H1 (cell line): ENCODE results near the gene PPM1L. TPM values are rescaled to one million over a fixed set of nuclear protein-coding genes. Genes with fewer than 3 reads are reported as not detected.

Experiments used
- ATF3 ChIP-seq: IDR thresholded peaks from 2 replicates; pipeline ENCODE4 v1.6.1; 2011; ENCODE audit warnings: low read depth, mild to moderate bottlenecking, low read length; ENCODE audit not compliant: insufficient read depth
- CHD1 ChIP-seq: IDR thresholded peaks from 2 replicates; pipeline ENCODE4 v1.6.1; 2012; ENCODE audit warnings: low read depth, low read length, improper control_type of control experiment
- GTF2F1 ChIP-seq: IDR thresholded peaks from 2 replicates; pipeline ENCODE4 v1.6.1; 2012; ENCODE audit warnings: low read depth, low read length, improper control_type of control experiment, borderline replicate concordance
- KDM1A ChIP-seq: fragments of 200-600, 300-600 bp; sonication (generic); IDR thresholded peaks from 2 replicates; pipeline ENCODE4 v1.7.1; 2016; ENCODE audit warnings: mild to moderate bottlenecking, low read length, borderline replicate concordance
- POLR2A ChIP-seq, 2 experiments: IDR thresholded peaks; 1 replicate in 1 of 2; 2 replicates in 1 of 2; pipeline ENCODE4 v1.6.1; 2011; ENCODE audit warnings: low read depth in 2 of 2, low read length in 2 of 2, mild to moderate bottlenecking in 2 of 2; ENCODE audit errors: control extremely low read depth in 1 of 2
- SIRT6 ChIP-seq: IDR thresholded peaks from one replicate; pipeline ENCODE4 v1.7.1; 2012; ENCODE audit warnings: low read length, inconsistent platforms
- SP1 ChIP-seq: IDR thresholded peaks from 2 replicates; pipeline ENCODE4 v1.6.1; 2011; ENCODE audit warnings: low read depth, low read length
- SUZ12 ChIP-seq: fragments of 200-600 bp; sonication (generic); IDR thresholded peaks from 2 replicates; pipeline ENCODE4 v1.6.1; 2012; ENCODE audit warnings: mild to moderate bottlenecking, inconsistent platforms, low read length, moderate library complexity, mixed read lengths
- TBP ChIP-seq: IDR thresholded peaks from 2 replicates; pipeline ENCODE4 v1.6.1; 2011; ENCODE audit warnings: low read depth, low read length, improper control_type of control experiment
- YY1 ChIP-seq: IDR thresholded peaks from 2 replicates; pipeline ENCODE4 v1.6.1; 2011; ENCODE audit warnings: low read depth, mild to moderate bottlenecking, low read length
- polyA plus RNA-seq, 7 experiments: library from polyadenylated mRNA; depleted of rRNA in 3 of 7; stranded (reverse) in 5 of 7; unstranded in 2 of 7; fragments of >200 nt in 5 of 7; fragments of 200-250 nt in 2 of 7; gene quantifications; 1 replicate in 5 of 7; 2 replicates in 1 of 7; 4 replicates in 1 of 7; pipeline versions ENCODE4 v1.2.1 to v1.2.3, GENCODE V29; 2011 to 2013; ENCODE audit warnings: missing spikeins in 2 of 7, mixed read lengths in 2 of 7
- total RNA-seq: library from RNA; stranded (reverse); fragmentation: NEBNext Ultra II Directional; extraction: Animal tissue kit (Norgen Biotek cat#: 25700); gene quantifications from 2 replicates; pipeline ENCODE4 v1.2.1, GENCODE V29; 2021
- TF ChIP-seq, protein P1 (sequence below): fragments of 300-600 bp; sonication (generic); IDR thresholded peaks from 2 replicates; pipeline ENCODE4 v1.7.1; 2012; ENCODE audit warnings: low read length, moderate library complexity, mild to moderate bottlenecking, inconsistent platforms; ENCODE audit not compliant: insufficient replicate concordance

Gene PPM1L
- total and polyA plus RNA-seq, 2 of the 8 experiments (the other 6 are each of a cell fraction or from before 2014, with no cell fraction given), result 2.8 to 18.1 TPM

- TF ChIP-seq, protein P1, sequence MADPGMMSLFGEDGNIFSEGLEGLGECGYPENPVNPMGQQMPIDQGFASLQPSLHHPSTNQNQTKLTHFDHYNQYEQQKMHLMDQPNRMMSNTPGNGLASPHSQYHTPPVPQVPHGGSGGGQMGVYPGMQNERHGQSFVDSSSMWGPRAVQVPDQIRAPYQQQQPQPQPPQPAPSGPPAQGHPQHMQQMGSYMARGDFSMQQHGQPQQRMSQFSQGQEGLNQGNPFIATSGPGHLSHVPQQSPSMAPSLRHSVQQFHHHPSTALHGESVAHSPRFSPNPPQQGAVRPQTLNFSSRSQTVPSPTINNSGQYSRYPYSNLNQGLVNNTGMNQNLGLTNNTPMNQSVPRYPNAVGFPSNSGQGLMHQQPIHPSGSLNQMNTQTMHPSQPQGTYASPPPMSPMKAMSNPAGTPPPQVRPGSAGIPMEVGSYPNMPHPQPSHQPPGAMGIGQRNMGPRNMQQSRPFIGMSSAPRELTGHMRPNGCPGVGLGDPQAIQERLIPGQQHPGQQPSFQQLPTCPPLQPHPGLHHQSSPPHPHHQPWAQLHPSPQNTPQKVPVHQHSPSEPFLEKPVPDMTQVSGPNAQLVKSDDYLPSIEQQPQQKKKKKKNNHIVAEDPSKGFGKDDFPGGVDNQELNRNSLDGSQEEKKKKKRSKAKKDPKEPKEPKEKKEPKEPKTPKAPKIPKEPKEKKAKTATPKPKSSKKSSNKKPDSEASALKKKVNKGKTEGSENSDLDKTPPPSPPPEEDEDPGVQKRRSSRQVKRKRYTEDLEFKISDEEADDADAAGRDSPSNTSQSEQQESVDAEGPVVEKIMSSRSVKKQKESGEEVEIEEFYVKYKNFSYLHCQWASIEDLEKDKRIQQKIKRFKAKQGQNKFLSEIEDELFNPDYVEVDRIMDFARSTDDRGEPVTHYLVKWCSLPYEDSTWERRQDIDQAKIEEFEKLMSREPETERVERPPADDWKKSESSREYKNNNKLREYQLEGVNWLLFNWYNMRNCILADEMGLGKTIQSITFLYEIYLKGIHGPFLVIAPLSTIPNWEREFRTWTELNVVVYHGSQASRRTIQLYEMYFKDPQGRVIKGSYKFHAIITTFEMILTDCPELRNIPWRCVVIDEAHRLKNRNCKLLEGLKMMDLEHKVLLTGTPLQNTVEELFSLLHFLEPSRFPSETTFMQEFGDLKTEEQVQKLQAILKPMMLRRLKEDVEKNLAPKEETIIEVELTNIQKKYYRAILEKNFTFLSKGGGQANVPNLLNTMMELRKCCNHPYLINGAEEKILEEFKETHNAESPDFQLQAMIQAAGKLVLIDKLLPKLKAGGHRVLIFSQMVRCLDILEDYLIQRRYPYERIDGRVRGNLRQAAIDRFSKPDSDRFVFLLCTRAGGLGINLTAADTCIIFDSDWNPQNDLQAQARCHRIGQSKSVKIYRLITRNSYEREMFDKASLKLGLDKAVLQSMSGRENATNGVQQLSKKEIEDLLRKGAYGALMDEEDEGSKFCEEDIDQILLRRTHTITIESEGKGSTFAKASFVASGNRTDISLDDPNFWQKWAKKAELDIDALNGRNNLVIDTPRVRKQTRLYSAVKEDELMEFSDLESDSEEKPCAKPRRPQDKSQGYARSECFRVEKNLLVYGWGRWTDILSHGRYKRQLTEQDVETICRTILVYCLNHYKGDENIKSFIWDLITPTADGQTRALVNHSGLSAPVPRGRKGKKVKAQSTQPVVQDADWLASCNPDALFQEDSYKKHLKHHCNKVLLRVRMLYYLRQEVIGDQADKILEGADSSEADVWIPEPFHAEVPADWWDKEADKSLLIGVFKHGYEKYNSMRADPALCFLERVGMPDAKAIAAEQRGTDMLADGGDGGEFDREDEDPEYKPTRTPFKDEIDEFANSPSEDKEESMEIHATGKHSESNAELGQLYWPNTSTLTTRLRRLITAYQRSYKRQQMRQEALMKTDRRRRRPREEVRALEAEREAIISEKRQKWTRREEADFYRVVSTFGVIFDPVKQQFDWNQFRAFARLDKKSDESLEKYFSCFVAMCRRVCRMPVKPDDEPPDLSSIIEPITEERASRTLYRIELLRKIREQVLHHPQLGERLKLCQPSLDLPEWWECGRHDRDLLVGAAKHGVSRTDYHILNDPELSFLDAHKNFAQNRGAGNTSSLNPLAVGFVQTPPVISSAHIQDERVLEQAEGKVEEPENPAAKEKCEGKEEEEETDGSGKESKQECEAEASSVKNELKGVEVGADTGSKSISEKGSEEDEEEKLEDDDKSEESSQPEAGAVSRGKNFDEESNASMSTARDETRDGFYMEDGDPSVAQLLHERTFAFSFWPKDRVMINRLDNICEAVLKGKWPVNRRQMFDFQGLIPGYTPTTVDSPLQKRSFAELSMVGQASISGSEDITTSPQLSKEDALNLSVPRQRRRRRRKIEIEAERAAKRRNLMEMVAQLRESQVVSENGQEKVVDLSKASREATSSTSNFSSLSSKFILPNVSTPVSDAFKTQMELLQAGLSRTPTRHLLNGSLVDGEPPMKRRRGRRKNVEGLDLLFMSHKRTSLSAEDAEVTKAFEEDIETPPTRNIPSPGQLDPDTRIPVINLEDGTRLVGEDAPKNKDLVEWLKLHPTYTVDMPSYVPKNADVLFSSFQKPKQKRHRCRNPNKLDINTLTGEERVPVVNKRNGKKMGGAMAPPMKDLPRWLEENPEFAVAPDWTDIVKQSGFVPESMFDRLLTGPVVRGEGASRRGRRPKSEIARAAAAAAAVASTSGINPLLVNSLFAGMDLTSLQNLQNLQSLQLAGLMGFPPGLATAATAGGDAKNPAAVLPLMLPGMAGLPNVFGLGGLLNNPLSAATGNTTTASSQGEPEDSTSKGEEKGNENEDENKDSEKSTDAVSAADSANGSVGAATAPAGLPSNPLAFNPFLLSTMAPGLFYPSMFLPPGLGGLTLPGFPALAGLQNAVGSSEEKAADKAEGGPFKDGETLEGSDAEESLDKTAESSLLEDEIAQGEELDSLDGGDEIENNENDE, result no peak
- TF ChIP-seq TBP (no peak), KDM1A (no peak), SP1 (no peak), SIRT6 (no peak), GTF2F1 (no peak), ATF3 (no peak), CHD1 (no peak), SUZ12 (no peak), YY1 (no peak), POLR2A (IDR thresholded peaks at IDR 0.05; ENCODE audit: control extremely low read depth in 1 of 2, low read depth in 2 of 2, low read length in 2 of 2) (no peak)
Measured at GRCh38 chr3:160801386-160802118, 45.5 kb downstream of the PPM1L start (continued).
